Measurements from ENCODE around the gene B3GALNT2. TPM values are rescaled to one million over a fixed set of nuclear protein-coding genes. Genes with fewer than 3 reads are reported as not detected.
"Not testable (repeated sequence)": the region's sequence is repeated elsewhere in the genome, so short reads cannot be mapped to it uniquely, and the experiment has no call there.

B3GALNT2 gene
- 6.6 TPM for total RNA-seq
- polyA plus RNA-seq: 1 to 10 TPM; 1.5 to 6.3 (median 4.1) TPM

DNA sequence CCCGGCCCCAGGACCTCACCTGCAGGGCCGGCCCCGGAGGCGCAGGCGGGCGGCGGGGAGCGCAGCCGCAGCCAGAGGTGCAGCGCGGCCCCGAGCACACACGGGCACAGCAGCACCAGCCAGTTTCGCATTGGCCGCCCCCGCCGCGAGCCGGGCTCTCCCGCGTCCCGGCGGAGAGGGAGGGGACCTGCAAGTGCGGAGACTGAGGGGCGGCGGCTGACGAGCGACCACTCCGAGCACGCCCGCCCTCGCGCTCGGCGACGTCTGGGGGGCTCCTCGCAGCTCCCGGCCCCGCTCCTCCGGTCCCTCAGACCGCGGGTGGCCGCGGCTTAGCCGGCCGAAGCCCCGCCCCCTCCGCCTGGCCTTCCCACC is at the start of gene B3GALNT2:
Gene B3GALNT2 (minus strand): TSS at position 331 of the 372 bp plus-strand sequence. CDS start 200 bp downstream, at position 131.
- H3K4me3 ChIP-seq (ENCODE audit: low read depth, low read length): peak within 1 kb of the TSS; percentile 84
- ATAC-seq (ENCODE audit: low read depth in 2 of 2): peak; percentile 45 to 46
- Mint-ChIP-seq H3K27ac (peak within 1 kb of the TSS; percentile 97 to 98 (median 98)), H3K9me3 (no peaks in the 10 kb centered on the region), H3K4me1 (peaks cover 15 to 25% (median 19%) of the 10 kb centered on the region in 4 donors), H3K27me3 (no peaks in the 10 kb centered on the region), H3K36me3 (no peaks in the 10 kb centered on the region), H3K4me3 (peak within 1 kb of the TSS; percentile 91 to 96 (median 96))
- H3K36me3 ChIP-seq (ENCODE audit: control insufficient read depth, insufficient read depth, low read length): no peaks in the 10 kb centered on the region
- DNase-seq: no peak
- H3K27ac ChIP-seq (ENCODE audit: insufficient read depth, low read length, poor library complexity, severe bottlenecking): peak within 1 kb of the TSS; percentile 94
- H3K4me1 ChIP-seq (ENCODE audit: control insufficient read depth, insufficient read depth, low read length, poor library complexity, severe bottlenecking): peaks cover 14% of the 10 kb centered on the region
- no peaks in the 10 kb centered on the region for H3K9me3 ChIP-seq (ENCODE audit: control insufficient read depth in 2 of 2, low read length in 2 of 2)
- no peaks in the 10 kb centered on the region for H3K27me3 ChIP-seq (ENCODE audit: control insufficient read depth, insufficient read depth, low read length)

DNA sequence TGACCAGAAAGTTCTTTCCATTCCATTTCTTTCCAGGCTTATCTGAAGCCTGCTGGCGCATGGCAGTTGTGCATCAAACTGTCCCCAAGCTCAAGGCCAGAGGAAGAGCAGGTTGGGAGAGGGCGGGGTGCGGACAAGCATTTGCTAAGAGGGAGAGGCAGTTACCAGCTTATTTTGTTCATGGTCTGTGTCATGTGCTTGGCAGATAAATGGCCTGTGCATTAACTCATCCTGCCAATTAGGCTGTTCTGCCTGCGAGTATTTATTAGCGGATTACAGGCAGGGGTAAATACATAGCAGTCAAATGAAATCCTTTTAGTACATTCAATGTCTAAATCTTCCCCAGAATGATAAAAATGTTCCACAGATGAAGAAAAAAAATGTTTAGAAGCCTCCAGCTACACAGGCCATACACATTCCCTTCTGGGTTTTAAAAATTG is 48.9 kb upstream of the B3GALNT2 start:
- no peak overlapping the region for H3K4me3 Mint-ChIP-seq
- H3K36me3 Mint-ChIP-seq: no peaks in the 10 kb centered on the region
- H3K4me3 ChIP-seq (ENCODE audit: low read depth, low read length): no peak overlapping the region
- peaks cover 0 to 2% (median 0%) of the 10 kb centered on the region in 4 donors for H3K4me1 Mint-ChIP-seq
- H3K9me3 ChIP-seq (ENCODE audit: control insufficient read depth in 2 of 2, low read length in 2 of 2): no peaks in the 10 kb centered on the region
- no peak for DNase-seq
- ATAC-seq (ENCODE audit: low read depth in 2 of 2): no peak
- no peak overlapping the region for H3K27ac ChIP-seq (ENCODE audit: insufficient read depth, low read length, poor library complexity, severe bottlenecking)
- peaks cover 8% of the 10 kb centered on the region for H3K27me3 Mint-ChIP-seq
- no peak overlapping the region for H3K27ac Mint-ChIP-seq
- no peaks in the 10 kb centered on the region for H3K4me1 ChIP-seq (ENCODE audit: control insufficient read depth, insufficient read depth, low read length, poor library complexity, severe bottlenecking)
- H3K36me3 ChIP-seq (ENCODE audit: control insufficient read depth, insufficient read depth, low read length): no peaks in the 10 kb centered on the region
- no peaks in the 10 kb centered on the region for H3K9me3 Mint-ChIP-seq
- no peaks in the 10 kb centered on the region for H3K27me3 ChIP-seq (ENCODE audit: control insufficient read depth, insufficient read depth, low read length)

DNA sequence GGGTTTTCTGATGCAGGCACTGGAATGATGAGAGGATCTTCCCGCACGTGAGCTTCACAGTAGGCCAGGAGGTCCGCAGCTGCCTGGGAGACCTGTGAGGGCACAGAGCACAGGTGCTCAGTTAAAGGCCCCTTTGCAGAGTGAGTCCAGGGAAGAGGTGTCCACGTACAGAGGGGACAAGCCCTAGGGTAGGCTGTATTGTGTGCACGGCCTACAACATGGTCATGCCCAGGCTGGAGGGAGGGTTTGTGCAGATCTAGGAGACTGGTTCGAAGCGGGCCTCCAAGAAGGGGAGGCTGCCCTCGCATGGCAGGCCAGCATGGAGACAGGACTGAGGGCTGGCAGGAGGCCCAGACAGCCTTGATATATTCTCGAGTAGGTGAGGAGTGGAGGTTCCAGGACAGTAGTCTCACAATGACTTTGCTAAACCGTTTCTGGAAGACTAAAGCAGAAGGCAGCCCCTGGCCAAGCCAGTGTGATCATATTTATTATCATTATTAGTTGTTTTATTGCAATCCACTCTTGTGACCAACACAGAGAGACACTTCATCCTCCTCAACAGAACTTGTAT is 48.0 kb upstream of the B3GALNT2 start:
- H3K27ac ChIP-seq (ENCODE audit: insufficient read depth, low read length, poor library complexity, severe bottlenecking): no peak overlapping the region
- H3K9me3 Mint-ChIP-seq: no peaks in the 10 kb centered on the region
- H3K27me3 ChIP-seq (ENCODE audit: control insufficient read depth, insufficient read depth, low read length): no peaks in the 10 kb centered on the region
- H3K36me3 ChIP-seq (ENCODE audit: control insufficient read depth, insufficient read depth, low read length): no peaks in the 10 kb centered on the region
- peaks cover 8% of the 10 kb centered on the region for H3K27me3 Mint-ChIP-seq
- no peak overlapping the region for H3K4me3 Mint-ChIP-seq
- no peak for ATAC-seq (ENCODE audit: low read depth in 2 of 2)
- H3K27ac Mint-ChIP-seq: no peak overlapping the region
- no peaks in the 10 kb centered on the region for H3K36me3 Mint-ChIP-seq
- H3K4me3 ChIP-seq (ENCODE audit: low read depth, low read length): no peak overlapping the region
- H3K4me1 Mint-ChIP-seq: peaks cover 0 to 2% (median 0%) of the 10 kb centered on the region in 4 donors
- no peak for DNase-seq
- H3K9me3 ChIP-seq (ENCODE audit: control insufficient read depth in 2 of 2, low read length in 2 of 2): no peaks in the 10 kb centered on the region
- no peaks in the 10 kb centered on the region for H3K4me1 ChIP-seq (ENCODE audit: control insufficient read depth, insufficient read depth, low read length, poor library complexity, severe bottlenecking)

DNA sequence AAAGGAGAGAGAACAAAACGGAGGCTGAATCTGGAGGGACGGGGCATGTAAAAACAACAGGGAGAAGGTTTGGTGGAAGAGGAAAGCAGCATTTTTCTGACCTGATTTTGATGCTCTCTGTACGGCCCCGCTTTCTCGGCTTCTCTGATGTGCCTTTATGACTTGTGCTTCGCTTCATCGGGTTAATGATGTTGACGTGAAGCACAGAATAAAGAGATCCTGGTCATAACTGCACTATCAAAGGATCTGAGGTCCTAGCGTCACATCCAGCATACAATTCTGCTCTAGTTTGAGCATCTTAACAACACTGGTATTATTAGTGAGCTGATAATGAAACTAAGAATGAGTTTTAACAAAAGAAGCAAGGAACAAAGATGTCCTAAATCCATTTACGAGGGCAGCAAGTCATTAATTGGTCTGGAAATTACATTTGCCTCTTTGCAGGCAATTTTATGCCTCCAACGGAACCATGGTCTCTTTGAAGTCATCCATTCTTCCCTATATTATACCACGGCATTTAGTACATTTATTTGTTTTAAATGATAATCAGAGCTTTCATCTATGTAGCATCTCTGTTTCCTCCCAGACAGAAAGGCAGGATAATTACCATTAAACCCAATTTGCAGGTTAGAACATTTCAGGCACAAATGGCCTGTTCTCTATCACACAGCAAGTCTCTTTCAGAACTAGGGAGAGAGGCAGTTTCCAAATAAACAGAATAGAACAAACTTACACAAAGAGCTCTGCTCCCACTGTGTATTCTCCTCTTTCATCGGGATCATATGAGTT is 45.3 kb upstream of the B3GALNT2 start:
- no peaks in the 10 kb centered on the region for H3K9me3 Mint-ChIP-seq
- H3K4me1 Mint-ChIP-seq: peaks cover 0 to 2% (median 0%) of the 10 kb centered on the region in 4 donors
- no peaks in the 10 kb centered on the region for H3K36me3 Mint-ChIP-seq
- no peak for ATAC-seq (ENCODE audit: low read depth in 2 of 2)
- no peaks in the 10 kb centered on the region for H3K4me1 ChIP-seq (ENCODE audit: control insufficient read depth, insufficient read depth, low read length, poor library complexity, severe bottlenecking)
- no peak for DNase-seq
- H3K27ac ChIP-seq (ENCODE audit: insufficient read depth, low read length, poor library complexity, severe bottlenecking): no peak overlapping the region
- H3K36me3 ChIP-seq (ENCODE audit: control insufficient read depth, insufficient read depth, low read length): no peaks in the 10 kb centered on the region
- no peaks in the 10 kb centered on the region for H3K27me3 ChIP-seq (ENCODE audit: control insufficient read depth, insufficient read depth, low read length)
- peaks cover 8% of the 10 kb centered on the region for H3K27me3 Mint-ChIP-seq
- H3K4me3 Mint-ChIP-seq: no peak overlapping the region
- H3K9me3 ChIP-seq (ENCODE audit: control insufficient read depth in 2 of 2, low read length in 2 of 2): no peaks in the 10 kb centered on the region
- H3K27ac Mint-ChIP-seq: no peak overlapping the region
- no peak overlapping the region for H3K4me3 ChIP-seq (ENCODE audit: low read depth, low read length)

DNA sequence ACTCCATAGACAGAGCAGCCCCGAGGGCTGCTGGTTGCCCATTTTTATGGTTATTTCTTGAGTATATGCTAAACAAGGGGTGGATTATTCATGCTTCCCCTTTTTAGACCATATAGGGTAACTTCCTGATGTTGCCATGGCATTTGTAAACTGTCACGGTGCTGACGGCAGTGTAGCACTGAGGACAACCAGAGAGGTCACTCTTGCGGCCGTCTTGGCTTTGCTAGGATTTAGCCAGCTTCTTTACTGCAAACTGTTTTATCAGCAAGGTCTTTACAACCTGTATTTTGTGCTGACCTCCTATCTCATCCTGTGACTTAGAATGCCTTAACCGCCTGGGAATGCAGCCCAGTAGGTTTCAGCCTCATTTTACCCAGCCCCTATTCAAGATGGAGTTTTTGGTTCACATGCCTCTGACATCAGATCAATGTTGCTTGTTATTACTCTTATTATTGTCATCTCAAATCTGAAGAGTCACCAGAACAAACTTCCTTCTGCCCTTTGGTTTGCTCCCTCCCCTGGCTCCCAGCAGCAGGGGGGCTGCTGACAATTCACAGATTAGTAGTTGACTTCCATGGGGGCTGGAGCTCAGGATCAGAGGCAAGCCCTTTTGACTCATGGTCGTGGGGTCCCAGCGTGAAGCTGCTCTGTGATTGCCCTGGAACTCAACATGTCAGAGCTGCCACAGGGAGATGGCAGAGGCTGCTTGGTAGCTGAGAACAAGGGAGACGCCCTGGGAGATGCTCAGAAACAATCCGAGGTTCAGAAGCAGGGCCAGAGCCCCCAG is 42.3 kb upstream of the B3GALNT2 start:
- not testable (repeated sequence) for H3K27me3 Mint-ChIP-seq; H3K4me3 ChIP-seq (ENCODE audit: low read depth, low read length); H3K27ac ChIP-seq (ENCODE audit: insufficient read depth, low read length, poor library complexity, severe bottlenecking); H3K4me3 Mint-ChIP-seq; H3K36me3 Mint-ChIP-seq; H3K4me1 Mint-ChIP-seq; H3K27ac Mint-ChIP-seq; H3K27me3 ChIP-seq (ENCODE audit: control insufficient read depth, insufficient read depth, low read length); DNase-seq; H3K36me3 ChIP-seq (ENCODE audit: control insufficient read depth, insufficient read depth, low read length); H3K9me3 Mint-ChIP-seq; ATAC-seq (ENCODE audit: low read depth in 2 of 2); H3K9me3 ChIP-seq (ENCODE audit: control insufficient read depth in 2 of 2, low read length in 2 of 2); H3K4me1 ChIP-seq (ENCODE audit: control insufficient read depth, insufficient read depth, low read length, poor library complexity, severe bottlenecking)

DNA sequence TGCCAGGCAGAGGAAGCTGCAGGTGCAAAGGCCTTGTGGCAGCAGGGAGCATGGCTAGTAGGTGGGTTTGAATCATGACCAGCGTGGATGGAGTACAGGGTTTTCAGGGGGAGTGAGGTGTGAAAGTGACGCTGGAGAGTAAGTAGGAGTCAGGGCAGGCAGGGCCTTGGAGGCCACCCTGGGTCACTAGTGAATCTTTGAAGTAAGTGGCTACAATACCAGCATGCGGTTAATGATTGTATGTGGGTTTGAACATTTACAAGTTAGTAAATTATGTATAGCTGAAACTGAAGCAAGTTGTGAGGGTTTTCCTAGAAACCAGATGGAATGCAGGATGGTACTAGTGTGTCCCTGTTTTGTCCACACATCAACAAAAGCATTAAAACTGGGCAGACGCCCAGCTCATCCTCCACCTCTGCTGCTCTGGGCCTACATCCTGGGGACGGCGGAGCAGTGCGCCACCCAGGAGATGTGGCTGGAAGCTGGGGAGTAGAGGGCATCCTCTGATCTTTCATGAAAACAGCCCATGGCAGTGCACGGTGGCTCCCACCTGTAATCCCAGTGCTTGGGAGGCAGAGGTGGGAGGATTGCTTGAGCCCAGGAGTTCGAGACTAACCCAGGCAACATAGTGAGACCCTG is 41.2 kb upstream of the B3GALNT2 start:
- Mint-ChIP-seq H3K27me3 (peaks cover 4% of the 10 kb centered on the region), H3K4me1 (peaks cover 0 to 2% (median 0%) of the 10 kb centered on the region in 4 donors), H3K4me3 (no peak overlapping the region), H3K27ac (no peak overlapping the region), H3K9me3 (no peaks in the 10 kb centered on the region), H3K36me3 (no peaks in the 10 kb centered on the region)
- H3K4me3 ChIP-seq (ENCODE audit: low read depth, low read length): no peak overlapping the region
- no peak for DNase-seq
- H3K36me3 ChIP-seq (ENCODE audit: control insufficient read depth, insufficient read depth, low read length): no peaks in the 10 kb centered on the region
- H3K4me1 ChIP-seq (ENCODE audit: control insufficient read depth, insufficient read depth, low read length, poor library complexity, severe bottlenecking): no peaks in the 10 kb centered on the region
- H3K27me3 ChIP-seq (ENCODE audit: control insufficient read depth, insufficient read depth, low read length): no peaks in the 10 kb centered on the region
- H3K27ac ChIP-seq (ENCODE audit: insufficient read depth, low read length, poor library complexity, severe bottlenecking): no peak overlapping the region
- no peak for ATAC-seq (ENCODE audit: low read depth in 2 of 2)
- no peaks in the 10 kb centered on the region for H3K9me3 ChIP-seq (ENCODE audit: control insufficient read depth in 2 of 2, low read length in 2 of 2)

DNA sequence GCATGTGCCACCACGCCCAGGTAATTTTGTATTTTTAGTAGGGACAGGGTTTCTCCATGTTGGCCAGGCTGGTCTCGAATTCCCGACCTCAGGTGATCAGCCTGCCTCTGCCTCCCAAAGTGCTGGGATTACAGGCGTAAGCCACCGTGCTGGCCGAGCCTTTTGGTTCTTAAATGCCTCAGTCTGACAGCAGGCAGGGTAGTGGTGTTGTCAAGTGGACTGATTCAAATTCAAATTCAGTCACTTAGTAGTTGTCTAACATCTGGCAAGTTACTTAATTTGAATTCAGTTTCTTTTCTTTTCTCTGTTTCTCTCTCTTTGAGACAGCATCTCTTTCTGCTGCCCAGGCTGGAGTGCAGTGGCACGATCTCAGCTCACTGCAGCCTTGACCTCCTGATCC is 38.6 kb upstream of the B3GALNT2 start:
- not testable (repeated sequence) for H3K36me3 ChIP-seq (ENCODE audit: control insufficient read depth, insufficient read depth, low read length); ATAC-seq (ENCODE audit: low read depth in 2 of 2); H3K27ac ChIP-seq (ENCODE audit: insufficient read depth, low read length, poor library complexity, severe bottlenecking); H3K27ac Mint-ChIP-seq; H3K9me3 ChIP-seq (ENCODE audit: control insufficient read depth in 2 of 2, low read length in 2 of 2); H3K4me1 ChIP-seq (ENCODE audit: control insufficient read depth, insufficient read depth, low read length, poor library complexity, severe bottlenecking); H3K9me3 Mint-ChIP-seq; DNase-seq; H3K27me3 ChIP-seq (ENCODE audit: control insufficient read depth, insufficient read depth, low read length); H3K36me3 Mint-ChIP-seq; H3K4me1 Mint-ChIP-seq; H3K4me3 Mint-ChIP-seq; H3K4me3 ChIP-seq (ENCODE audit: low read depth, low read length); H3K27me3 Mint-ChIP-seq

Measured in CD4-positive, CD25-positive, alpha-beta regulatory T cell (primary cell).